GM23338 (cell line): Measurements from ENCODE around the gene FN1. TPM values are rescaled to one million over a fixed set of nuclear protein-coding genes. Genes with fewer than 3 reads are reported as not detected.

Experiments used
- ATAC-seq: fragments of 200-7000 bp; cut with Tn5 transposase; 3 replicates; pipeline ENCODE4 v1.9.1; 2020
- DNase-seq: peaks from one replicate; pipeline ENCODE4 v3.0.0-alpha.2; 2015; ENCODE audit warnings: low spot score
- H2AFZ ChIP-seq: fragments of 200-600 bp; sonication (generic); 2 replicates; pipeline ENCODE4 v1.8.0; 2016; ENCODE audit warnings: antibody characterized with exemption, mild to moderate bottlenecking, moderate library complexity
- H3F3A ChIP-seq: fragments of 200-600 bp; sonication (generic); replicated peaks from 2 replicates; pipeline ENCODE4 v1.8.0; 2017; ENCODE audit warnings: antibody characterized with exemption, mixed run types, low read depth
- H3K27ac ChIP-seq: fragments of 200-600 bp; sonication (generic); 2 replicates; pipeline ENCODE4 v1.6.1; 2016; ENCODE audit warnings: low read depth
- H3K27me3 ChIP-seq: fragments of 200-600 bp; sonication (generic); 2 replicates; pipeline ENCODE4 v1.8.0; 2016; ENCODE audit warnings: mild to moderate bottlenecking, mixed run types, moderate library complexity; ENCODE audit not compliant: insufficient read depth
- H3K36me3 ChIP-seq: fragments of 200-600 bp; sonication (generic); 2 replicates; pipeline ENCODE4 v1.8.0; 2016; ENCODE audit warnings: mild to moderate bottlenecking; ENCODE audit not compliant: insufficient read depth
- H3K4me1 ChIP-seq: fragments of 200-600 bp; sonication (generic); 2 replicates; pipeline ENCODE4 v1.8.0; 2016; ENCODE audit warnings: mild to moderate bottlenecking, moderate library complexity; ENCODE audit not compliant: insufficient read depth
- H3K4me2 ChIP-seq: fragments of 200-600 bp; sonication (generic); 2 replicates; pipeline ENCODE4 v1.7.1; 2017; ENCODE audit warnings: mixed run types
- H3K4me3 ChIP-seq: fragments of 200-600 bp; sonication (generic); 2 replicates; pipeline ENCODE4 v1.6.1; 2016; ENCODE audit warnings: mixed run types
- H3K79me2 ChIP-seq: fragments of 200-600 bp; sonication (generic); replicated peaks from 2 replicates; pipeline ENCODE4 v1.8.0; 2017; ENCODE audit warnings: mild to moderate bottlenecking; ENCODE audit not compliant: insufficient read depth
- H3K9me2 ChIP-seq: fragments of 200-600 bp; sonication (generic); 2 replicates; pipeline ENCODE4 v1.8.0; 2017; ENCODE audit not compliant: insufficient read depth
- H4K20me1 ChIP-seq: fragments of 200-600 bp; sonication (generic); replicated peaks from 2 replicates; pipeline ENCODE4 v1.8.0; 2017; ENCODE audit warnings: mild to moderate bottlenecking; ENCODE audit not compliant: insufficient read depth
- H3K27ac Mint-ChIP-seq: 2 replicates; pipeline ENCODE4 v1.8.0; 2020; ENCODE audit warnings: inconsistent platforms, mild to moderate bottlenecking, moderate library complexity, mixed read lengths
- H3K27me3 Mint-ChIP-seq: 3 replicates; pipeline ENCODE4 v1.8.0; 2022; ENCODE audit warnings: low read depth, mild to moderate bottlenecking, moderate library complexity, mixed read lengths, inconsistent platforms; ENCODE audit not compliant: insufficient read depth, poor library complexity
- H3K36me3 Mint-ChIP-seq: 3 replicates; pipeline ENCODE4 v1.8.0; 2021; ENCODE audit warnings: low read depth, mild to moderate bottlenecking, inconsistent platforms, moderate library complexity, mixed read lengths
- H3K4me1 Mint-ChIP-seq: 3 replicates; pipeline ENCODE4 v1.8.0; 2020; ENCODE audit warnings: mild to moderate bottlenecking, inconsistent platforms, mixed read lengths
- H3K4me3 Mint-ChIP-seq: 3 replicates; pipeline ENCODE4 v1.8.0; 2021; ENCODE audit warnings: moderate library complexity, mild to moderate bottlenecking, inconsistent platforms, mixed read lengths
- H3K9me3 Mint-ChIP-seq: 3 replicates; pipeline ENCODE4 v1.8.0; 2020; ENCODE audit warnings: moderate library complexity, mild to moderate bottlenecking, inconsistent platforms, mixed read lengths
- CREB1 ChIP-seq: fragments of 250-450 bp; sonication (Bioruptor Pico); IDR thresholded peaks from 2 replicates; pipeline ENCODE4 v1.5.0; 2020; ENCODE audit warnings: low read depth, mild to moderate bottlenecking, moderate library complexity
- ETS1 ChIP-seq: IDR thresholded peaks from 2 replicates; pipeline ENCODE4 v1.6.1; 2016; ENCODE audit warnings: antibody characterized with exemption
- EZH2phosphoT487 ChIP-seq: fragments of 200-600 bp; sonication (generic); IDR thresholded peaks from one replicate; pipeline ENCODE4 v1.8.1; 2018; ENCODE audit warnings: antibody characterized with exemption; ENCODE audit not compliant: unreplicated experiment
- POLR2AphosphoS5 ChIP-seq: IDR thresholded peaks from 2 replicates; pipeline ENCODE4 v1.6.1; 2016; ENCODE audit warnings: antibody characterized with exemption, low read depth
- ZNF114 ChIP-seq: fragments of 250-450 bp; sonication (Bioruptor Pico); IDR thresholded peaks from 2 replicates; pipeline ENCODE4 v1.5.0; 2020; ENCODE audit warnings: mild to moderate bottlenecking, moderate library complexity
- ZNF462 ChIP-seq: fragments of 250-450 bp; sonication (Bioruptor Pico); IDR thresholded peaks from 2 replicates; pipeline ENCODE4 v1.5.0; 2020; ENCODE audit warnings: mild to moderate bottlenecking, moderate library complexity
- polyA plus RNA-seq: library from polyadenylated mRNA; unstranded; fragments of >200 nt; fragmentation: Nextera tagmentation; extraction: Ambion mirVana; gene quantifications from 2 replicates; pipeline ENCODE4 v1.2.1, GENCODE V29; 2016
- total RNA-seq: library from RNA; depleted of rRNA; stranded (reverse); fragments of >200 nt; shearing (Covaris generic); gene quantifications from 2 replicates; pipeline ENCODE4 v1.2.3, GENCODE V29; 2014

Gene FN1
- total and polyA plus RNA-seq, 2 experiments from 2014 or later = 79.6 to 255 TPM

GRCh38 chr2:215411941-215412743 lies 23.7 kb downstream of the FN1 start (continued):
- TF ChIP-seq ZNF462 (CRISPR knock-in tag) = no peak
- no peak for TF ChIP-seq ETS1
- TF ChIP-seq EZH2phosphoT487 = no peak
- no peak for TF ChIP-seq ZNF114
- no peak for TF ChIP-seq CREB1
- TF ChIP-seq POLR2AphosphoS5 = no peak

GRCh38 chr2:215410932-215411285 lies 25.0 kb downstream of the FN1 start:
- Histone ChIP-seq H3K4me3 (no peak overlapping the region), H3K79me2 (no peaks in the 10 kb centered on the region), H3K9me2 (no peaks in the 10 kb centered on the region), H3K4me2 (no peak overlapping the region), H3K27me3 (no peaks in the 10 kb centered on the region), H3F3A (no peaks in the 10 kb centered on the region), H2AFZ (no peak overlapping the region), H3K36me3 (peaks cover 35% of the 10 kb centered on the region), H3K27ac (no peak overlapping the region), H3K4me1 (no peaks in the 10 kb centered on the region), H4K20me1 (no peaks in the 10 kb centered on the region)
- H3K4me1 Mint-ChIP-seq = peaks cover 5% of the 10 kb centered on the region; the same call in 2 of the 3 replicates
- no peaks in the 10 kb centered on the region for H3K9me3 Mint-ChIP-seq
- H3K27ac Mint-ChIP-seq = no peak overlapping the region
- H3K4me3 Mint-ChIP-seq = no peak overlapping the region
- H3K36me3 Mint-ChIP-seq = peaks cover 46% of the 10 kb centered on the region
- H3K27me3 Mint-ChIP-seq = no peaks in the 10 kb centered on the region
- ATAC-seq (no peak), DNase-seq (no peak)
- TF ChIP-seq ZNF462 (CRISPR knock-in tag) = no peak
- no peak for TF ChIP-seq ZNF114
- no peak for TF ChIP-seq ETS1
